ENCODE measurements around the gene ANKS1B. TPM values are rescaled to one million over a fixed set of nuclear protein-coding genes. Genes with fewer than 3 reads are reported as not detected.
"Not testable (repeated sequence)": the region's sequence is repeated elsewhere in the genome, so short reads cannot be mapped to it uniquely, and the experiment has no call there.

The ANKS1B gene
- total and polyA plus RNA-seq, 2 of the 4 experiments (the other 2 are of a cell fraction): 0.17 to 0.18 TPM

- no peak overlapping the region for H2BK120ac ChIP-seq (ENCODE audit: low read depth, low read length)
- H3K9me3 ChIP-seq (ENCODE audit: control insufficient read depth, insufficient read depth, low read length): peaks cover 4% of the 10 kb centered on the region
- H2AFZ ChIP-seq (replicated peaks; ENCODE audit: low read length, poor library complexity): no peak overlapping the region
- ATAC-seq (ENCODE audit: low read depth) (no peak), DNase-seq (no peak)
- H3K4me3 ChIP-seq (ENCODE audit: insufficient read depth, low read depth, low read length): no peak overlapping the region
- H3K4ac ChIP-seq (ENCODE audit: low read depth, low read length): no peak overlapping the region
- H4K91ac ChIP-seq (ENCODE audit: insufficient read depth, low read depth, low read length): no peak overlapping the region
- ChIA-PET POLR2A (ENCODE audit: unreplicated experiment) (no interaction called here), CTCF (no interaction called here)
- H3K27me3 ChIP-seq (ENCODE audit: control insufficient read depth, insufficient read depth, low read length): no peaks in the 10 kb centered on the region
- no peak overlapping the region for H3K23ac ChIP-seq (ENCODE audit: low read depth, low read length)
- in situ Hi-C loops (cut with MboI; ENCODE audit: low sequenced_read_pairs): no loop called here
- intact Hi-C loops (cut with micrococcal nuclease): no loop called here
- H2AK9ac ChIP-seq (replicated peaks; ENCODE audit: low read depth, low read length, poor library complexity): no peak overlapping the region
- H2BK20ac ChIP-seq (ENCODE audit: low read depth, low read length): no peak overlapping the region
- no peak overlapping the region for H3K27ac ChIP-seq (ENCODE audit: insufficient read depth, low read length)
- H3K4me2 ChIP-seq (ENCODE audit: low read depth, low read length): no peak overlapping the region
- no CpG with 5 or more reads among the region's 2 CpGs for WGBS, 2 experiments (ENCODE audit: extremely low coverage in 2 of 2, insufficient read length in 1 of 2)
- dilution Hi-C loops (cut with HindIII; ENCODE audit: low sequenced_read_pairs, unreplicated experiment): no loop called here
- H4K20me1 ChIP-seq (ENCODE audit: insufficient read depth, low read length): no peaks in the 10 kb centered on the region
- H3K36me3 ChIP-seq (ENCODE audit: control insufficient read depth, insufficient read depth, low read length): no peaks in the 10 kb centered on the region
- H3K9ac ChIP-seq (ENCODE audit: low read depth, low read length): no peak overlapping the region
- no peaks in the 10 kb centered on the region for H3K4me1 ChIP-seq (ENCODE audit: control insufficient read depth, insufficient read depth, low read length)
- H2AK5ac ChIP-seq (ENCODE audit: low read depth, low read length): no peak overlapping the region
- H4K5ac ChIP-seq (ENCODE audit: low read depth, low read length): no peak overlapping the region
- H3K14ac ChIP-seq (replicated peaks; ENCODE audit: low read depth, low read length): no peak overlapping the region
- H2BK15ac ChIP-seq (ENCODE audit: low read depth, low read length): no peak overlapping the region
- no peak overlapping the region for H3K56ac ChIP-seq (ENCODE audit: extremely low read depth, insufficient read depth, low read length)
- no peak overlapping the region for H2BK5ac ChIP-seq (ENCODE audit: low read depth, low read length, poor library complexity, severe bottlenecking)
- no TSS peak for BruUV-seq (replicated peaks)
- no peak overlapping the region for H4K8ac ChIP-seq (ENCODE audit: low read depth in 2 of 2, low read length in 2 of 2)
- no peak overlapping the region for H3K18ac ChIP-seq (ENCODE audit: low read depth, low read length)
- no peaks in the 10 kb centered on the region for H3K79me1 ChIP-seq (ENCODE audit: low read depth in 1 of 2, low read length in 2 of 2)
- no peaks in the 10 kb centered on the region for H3K9me1 ChIP-seq (ENCODE audit: insufficient read depth, low read length)
- no peak for TF ChIP-seq CHD1 (IDR thresholded peaks at IDR 0.05; ENCODE audit: low read depth, low read length)
- TF ChIP-seq FOS (IDR thresholded peaks at IDR 0.05; ENCODE audit: low read depth, low read length): no peak
- TF ChIP-seq RFX5 (IDR thresholded peaks at IDR 0.05; ENCODE audit: low read depth, low read length): no peak
- no peak for TF ChIP-seq CEBPB (IDR thresholded peaks at IDR 0.05; ENCODE audit: low read depth, low read length)
- no peak for TF ChIP-seq SMC3 (IDR thresholded peaks at IDR 0.05; ENCODE audit: low read depth, low read length)
- TF ChIP-seq BHLHE40 (IDR thresholded peaks at IDR 0.05; ENCODE audit: low read depth, low read length): no peak
- no peak for TF ChIP-seq RAD21 (IDR thresholded peaks at IDR 0.05; ENCODE audit: low read length)
- no peak for TF ChIP-seq POLR2A (IDR thresholded peaks at IDR 0.05; ENCODE audit: low read depth, low read length)
- no peak for TF ChIP-seq CTCF (conservative IDR thresholded peaks at IDR 0.05; ENCODE audit: low read depth, low read length)
- no peak for TF ChIP-seq MAZ (IDR thresholded peaks at IDR 0.05; ENCODE audit: borderline replicate concordance, low read depth, low read length)
Measured at GRCh38 chr12:99627459-99627858, 357.3 kb downstream of the ANKS1B start.

- H2BK15ac ChIP-seq (ENCODE audit: low read depth, low read length); H3K56ac ChIP-seq (ENCODE audit: extremely low read depth, insufficient read depth, low read length); H3K4ac ChIP-seq (ENCODE audit: low read depth, low read length); H3K4me1 ChIP-seq (ENCODE audit: control insufficient read depth, insufficient read depth, low read length); H4K8ac ChIP-seq (ENCODE audit: low read depth in 2 of 2, low read length in 2 of 2); H2BK5ac ChIP-seq (ENCODE audit: low read depth, low read length, poor library complexity, severe bottlenecking); H2BK20ac ChIP-seq (ENCODE audit: low read depth, low read length); H2AK5ac ChIP-seq (ENCODE audit: low read depth, low read length); H3K9me3 ChIP-seq (ENCODE audit: control insufficient read depth, insufficient read depth, low read length); H3K18ac ChIP-seq (ENCODE audit: low read depth, low read length); H3K27me3 ChIP-seq (ENCODE audit: control insufficient read depth, insufficient read depth, low read length); POLR2A ChIA-PET (ENCODE audit: unreplicated experiment); H3K9ac ChIP-seq (ENCODE audit: low read depth, low read length); H3K4me2 ChIP-seq (ENCODE audit: low read depth, low read length); H2BK120ac ChIP-seq (ENCODE audit: low read depth, low read length); H3K27ac ChIP-seq (ENCODE audit: insufficient read depth, low read length); H3K4me3 ChIP-seq (ENCODE audit: insufficient read depth, low read depth, low read length); dilution Hi-C loops (cut with HindIII; ENCODE audit: low sequenced_read_pairs, unreplicated experiment); H3K14ac ChIP-seq (replicated peaks; ENCODE audit: low read depth, low read length); H4K20me1 ChIP-seq (ENCODE audit: insufficient read depth, low read length); H3K9me1 ChIP-seq (ENCODE audit: insufficient read depth, low read length); H2AFZ ChIP-seq (replicated peaks; ENCODE audit: low read length, poor library complexity); H3K23ac ChIP-seq (ENCODE audit: low read depth, low read length); BruUV-seq (replicated peaks); DNase-seq; in situ Hi-C loops (cut with MboI; ENCODE audit: low sequenced_read_pairs); H3K79me1 ChIP-seq (ENCODE audit: low read depth in 1 of 2, low read length in 2 of 2); ATAC-seq (ENCODE audit: low read depth); H2AK9ac ChIP-seq (replicated peaks; ENCODE audit: low read depth, low read length, poor library complexity); intact Hi-C loops (cut with micrococcal nuclease); H4K5ac ChIP-seq (ENCODE audit: low read depth, low read length); CTCF ChIA-PET; H3K36me3 ChIP-seq (ENCODE audit: control insufficient read depth, insufficient read depth, low read length); H4K91ac ChIP-seq (ENCODE audit: insufficient read depth, low read depth, low read length): not testable (repeated sequence)
- WGBS, 2 experiments (ENCODE audit: extremely low coverage in 2 of 2, insufficient read length in 1 of 2): no CpG with 5 or more reads among the region's 2 CpGs
Measured at GRCh38 chr12:99624591-99624990, 360.1 kb downstream of the ANKS1B start.

All from IMR-90 (cell line).